Renal pelvis (tissue), 4 donors: ENCODE data around the gene EVX2. TPM values are rescaled to one million over a fixed set of nuclear protein-coding genes. Genes with fewer than 3 reads are reported as not detected.

Experiments used
- DNase-seq: peaks from one replicate; pipeline ENCODE4 v3.0.0-alpha.2; 2013
- polyA plus RNA-seq, 3 donors: library from polyadenylated mRNA; unstranded; fragments of 120-200 nt; gene quantifications; one replicate each; pipeline ENCODE4 v1.2.1, GENCODE V29; 2013; ENCODE audit not compliant: insufficient read length in 3 of 3

EVX2 gene
- polyA plus RNA-seq, 3 donors = 0.01 TPM; not detected in 2

- DNase-seq = no peak
Observed at GRCh38 chr2:176067589-176068418, 16.0 kb downstream of the EVX2 start.

GRCh38 chr2:176066645-176067588 is 16.8 kb downstream of the EVX2 start:
- DNase-seq = no peak

- DNase-seq = no peak
Observed at GRCh38 chr2:176063958-176064357, 19.8 kb downstream of the EVX2 start.

GRCh38 chr2:176056406-176056805 is 27.4 kb downstream of the EVX2 start:
- DNase-seq = no peak

- DNase-seq = no peak
Observed at GRCh38 chr2:176039375-176039774, 44.4 kb downstream of the EVX2 start.

GRCh38 chr2:176038694-176039093 is 45.1 kb downstream of the EVX2 start:
- DNase-seq = no peak

GRCh38 chr2:176035013-176035691 is 48.6 kb downstream of the EVX2 start:
- DNase-seq = no peak

GRCh38 chr2:176027806-176028205 is 56.0 kb downstream of the EVX2 start:
- peak; percentile 12 for DNase-seq

Other genes starting within 250 kb of the EVX2 start
- gene LNPK, start 81.7 kb downstream of the EVX2 start, polyA plus RNA-seq = 10 to 100 TPM; 23.3 to 24.0 (median 23.7) TPM
- under 1 TPM; 0.08 to 0.33 (median 0.20) TPM for gene HOXD13, start 8.8 kb upstream of the EVX2 start, polyA plus RNA-seq
- gene HOXD12, start 15.8 kb upstream of the EVX2 start, polyA plus RNA-seq = 1 to 10 TPM in 1 of 3 donors, under 1 TPM in 2; 0.34 to 1.1 (median 0.52) TPM
- gene HOXD11, start 23.3 kb upstream of the EVX2 start, polyA plus RNA-seq = 10 to 100 TPM; 56.2 to 72.4 (median 64.8) TPM
- 100 to 1,000 TPM; 147 to 203 (median 149) TPM for gene HOXD10, start 32.8 kb upstream of the EVX2 start, polyA plus RNA-seq
- 100 to 1,000 TPM in 1 of 3 donors, 10 to 100 TPM in 2; 87.5 to 104 (median 88.6) TPM for gene HOXD9, start 38.8 kb upstream of the EVX2 start, polyA plus RNA-seq
- 100 to 1,000 TPM; 171 to 182 (median 181) TPM for gene HOXD8, start 45.7 kb upstream of the EVX2 start, polyA plus RNA-seq
- 10 to 100 TPM; 53.4 to 68.0 (median 67.5) TPM for gene HOXD4, start 67.6 kb upstream of the EVX2 start, polyA plus RNA-seq
- 10 to 100 TPM; 26.0 to 32.8 (median 28.9) TPM for gene HOXD3, start 73.3 kb upstream of the EVX2 start, polyA plus RNA-seq
- gene HOXD1, start 104.7 kb upstream of the EVX2 start, polyA plus RNA-seq = 10 to 100 TPM in 1 of 3 donors, 1 to 10 TPM in 2; 9.1 to 11.5 (median 9.9) TPM
- gene MTX2, start 185.5 kb upstream of the EVX2 start, polyA plus RNA-seq = 10 to 100 TPM; 81.3 to 90.6 (median 89.9) TPM